WI38 (cell line): Measurements from ENCODE around the gene ZIC4.

Experiments used
- H3K4me3 ChIP-seq: 2 replicates; pipeline ENCODE4 v1.5.1; 2011; ENCODE audit warnings: low read depth, mild to moderate bottlenecking, control low read depth, low read length
- TF ChIP-seq, protein P1 (sequence below): IDR thresholded peaks from 2 replicates; pipeline ENCODE4 v1.5.1; 2012; ENCODE audit warnings: low read depth, mild to moderate bottlenecking, control low read depth, low read length

Gene ZIC4

DNA sequence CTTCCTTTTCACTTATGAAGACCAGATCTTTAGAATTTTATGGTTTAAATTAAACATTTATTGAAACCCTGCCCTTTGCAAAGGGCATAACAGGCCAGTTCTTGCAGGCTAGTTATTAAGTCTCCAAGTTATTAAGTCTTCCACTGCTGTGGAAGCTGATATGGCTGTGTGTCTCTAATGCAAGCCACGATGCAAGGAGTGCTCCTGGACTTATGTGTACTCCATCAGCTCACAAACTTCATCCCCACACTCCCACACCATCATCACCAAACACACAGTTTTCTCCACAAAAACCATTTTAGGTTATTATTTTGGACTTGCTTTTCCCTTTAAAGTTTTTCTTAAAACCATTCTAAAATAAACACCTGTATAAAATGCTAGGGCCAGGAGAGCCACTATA lies 62.4 kb downstream of the ZIC4 start:
- H3K4me3 ChIP-seq, result no peak overlapping the region
- TF ChIP-seq, protein P1, sequence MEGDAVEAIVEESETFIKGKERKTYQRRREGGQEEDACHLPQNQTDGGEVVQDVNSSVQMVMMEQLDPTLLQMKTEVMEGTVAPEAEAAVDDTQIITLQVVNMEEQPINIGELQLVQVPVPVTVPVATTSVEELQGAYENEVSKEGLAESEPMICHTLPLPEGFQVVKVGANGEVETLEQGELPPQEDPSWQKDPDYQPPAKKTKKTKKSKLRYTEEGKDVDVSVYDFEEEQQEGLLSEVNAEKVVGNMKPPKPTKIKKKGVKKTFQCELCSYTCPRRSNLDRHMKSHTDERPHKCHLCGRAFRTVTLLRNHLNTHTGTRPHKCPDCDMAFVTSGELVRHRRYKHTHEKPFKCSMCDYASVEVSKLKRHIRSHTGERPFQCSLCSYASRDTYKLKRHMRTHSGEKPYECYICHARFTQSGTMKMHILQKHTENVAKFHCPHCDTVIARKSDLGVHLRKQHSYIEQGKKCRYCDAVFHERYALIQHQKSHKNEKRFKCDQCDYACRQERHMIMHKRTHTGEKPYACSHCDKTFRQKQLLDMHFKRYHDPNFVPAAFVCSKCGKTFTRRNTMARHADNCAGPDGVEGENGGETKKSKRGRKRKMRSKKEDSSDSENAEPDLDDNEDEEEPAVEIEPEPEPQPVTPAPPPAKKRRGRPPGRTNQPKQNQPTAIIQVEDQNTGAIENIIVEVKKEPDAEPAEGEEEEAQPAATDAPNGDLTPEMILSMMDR, result no peak

DNA sequence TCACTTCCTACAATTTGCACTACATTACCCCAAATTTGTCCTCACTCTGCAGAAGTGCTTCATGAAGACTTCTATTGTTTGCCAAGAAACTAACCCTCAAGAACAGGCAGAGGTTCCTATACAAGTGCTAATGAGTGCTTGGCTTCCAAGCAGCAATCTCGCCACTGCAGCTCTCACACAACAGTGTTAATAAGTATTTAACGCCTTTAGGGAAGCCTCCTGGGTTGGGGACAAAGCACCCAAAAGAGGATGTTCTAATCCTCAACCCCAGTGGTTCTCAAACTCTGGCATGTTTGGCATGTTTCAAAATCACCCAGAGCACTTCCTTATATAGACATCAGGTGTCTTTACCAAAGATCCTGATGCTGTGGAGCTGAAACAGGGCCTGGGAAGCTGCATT lies 64.6 kb downstream of the ZIC4 start:
- TF ChIP-seq, protein P1, result no peak

DNA sequence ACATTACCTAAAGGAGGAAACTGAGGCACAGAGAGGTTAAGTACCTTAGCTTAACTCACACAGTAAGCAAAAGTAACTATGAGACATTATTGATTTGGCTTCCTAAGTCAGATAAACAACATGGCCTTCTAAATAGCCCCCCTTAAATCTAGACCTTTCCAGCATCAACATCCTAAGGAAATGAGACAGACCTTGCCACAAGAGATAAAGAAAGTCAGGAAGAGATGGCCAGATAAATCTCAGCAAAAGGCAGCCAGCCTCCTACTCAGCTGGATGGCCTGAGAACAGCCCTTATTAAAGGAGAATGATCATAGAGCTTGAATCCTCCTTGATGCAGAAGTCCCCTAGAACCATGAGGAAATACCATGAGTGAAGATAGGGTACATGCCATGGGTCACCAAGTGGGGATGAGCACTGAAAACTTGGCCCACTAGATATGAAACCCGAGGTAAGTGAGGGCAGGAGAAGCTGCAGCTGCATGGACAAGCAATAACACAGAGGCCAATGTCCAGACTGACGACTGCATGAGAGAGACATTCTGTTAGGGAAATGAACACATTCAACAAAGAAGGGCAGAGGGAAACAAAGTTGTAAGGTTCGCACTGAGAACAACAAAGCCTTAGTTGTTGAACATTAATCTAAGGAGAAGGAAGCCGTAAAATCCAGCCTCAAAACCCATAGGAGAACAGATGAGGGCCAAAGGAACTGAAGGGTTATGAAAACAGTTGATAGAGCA lies 69.6 kb downstream of the ZIC4 start:
- TF ChIP-seq, protein P1, result no peak
- H3K4me3 ChIP-seq, result no peak overlapping the region

More for the DNA sequence above, 64.6 kb downstream of the ZIC4 start:
- no peak overlapping the region for H3K4me3 ChIP-seq
